HL-60/S4 (cell line): ENCODE measurements around the gene ARMH1.
"Not testable (repeated sequence)": the region's sequence is repeated elsewhere in the genome, so short reads cannot be mapped to it uniquely, and the experiment has no call there.

Experiments used
- in situ Hi-C: fragments of 300-500 bp; cut with MboI; formaldehyde crosslinking; loops from 2 replicates; pipeline ENCODE4 v1.14.3; 2022; ENCODE audit warnings: low sequenced_read_pairs

Gene ARMH1

GRCh38 chr1:44721485-44722361 is 47.2 kb downstream of the ARMH1 start:
- in situ Hi-C loops = no loop called here

GRCh38 chr1:44723064-44723463 is 48.5 kb downstream of the ARMH1 start:
- in situ Hi-C loops = no loop called here

DNA sequence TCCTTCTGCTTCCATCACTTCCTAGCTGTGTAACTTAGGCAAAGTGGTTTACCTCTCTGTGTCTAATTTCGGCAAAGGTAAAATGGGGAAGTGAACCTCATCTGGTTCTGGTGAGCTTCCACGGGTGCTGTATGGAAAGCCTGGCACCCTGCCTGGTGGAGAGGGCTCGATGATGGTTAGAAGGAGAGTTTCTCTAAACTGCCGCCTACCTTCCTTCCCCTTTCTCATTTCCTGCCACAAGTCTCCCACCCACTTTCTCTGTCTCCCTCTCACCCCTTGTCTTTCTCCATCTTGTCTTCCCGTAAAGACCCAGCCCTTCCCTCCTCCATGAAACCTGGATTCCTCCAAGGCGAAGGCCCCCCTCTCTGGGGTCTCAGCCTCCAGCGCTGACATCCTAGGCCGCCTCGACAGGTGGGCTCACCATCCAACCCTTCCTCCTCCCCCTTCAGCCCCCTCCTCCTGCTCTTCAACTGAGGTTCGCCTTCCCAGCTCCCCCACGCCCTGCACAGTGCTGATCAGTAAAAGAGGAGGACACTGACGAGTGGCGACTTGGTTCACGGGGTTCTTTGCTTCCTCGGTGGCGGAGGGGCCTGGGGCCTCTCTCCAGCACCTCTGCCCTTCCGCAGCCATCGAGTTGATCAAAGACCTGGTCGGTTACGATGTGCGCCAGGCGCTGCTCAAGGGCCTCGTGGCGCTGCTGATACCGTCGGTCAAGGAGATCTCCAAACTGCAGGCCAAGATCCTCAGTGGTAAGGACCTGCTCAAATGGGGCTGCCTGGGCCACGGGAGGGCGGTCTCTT is 49.2 kb downstream of the ARMH1 start:
- in situ Hi-C loops = no loop called here

- in situ Hi-C loops = no loop called here
Measured at GRCh38 chr1:44724296-44724954, 49.9 kb downstream of the ARMH1 start.

- in situ Hi-C loops = no loop called here
Measured at GRCh38 chr1:44724955-44725698, 50.6 kb downstream of the ARMH1 start.

- in situ Hi-C loops = no loop called here
Measured at GRCh38 chr1:44730741-44731512, 56.4 kb downstream of the ARMH1 start, which contains the start of gene RNU5D-1. RNU5D-1 (minus strand) TSS chr1:44731170.

DNA sequence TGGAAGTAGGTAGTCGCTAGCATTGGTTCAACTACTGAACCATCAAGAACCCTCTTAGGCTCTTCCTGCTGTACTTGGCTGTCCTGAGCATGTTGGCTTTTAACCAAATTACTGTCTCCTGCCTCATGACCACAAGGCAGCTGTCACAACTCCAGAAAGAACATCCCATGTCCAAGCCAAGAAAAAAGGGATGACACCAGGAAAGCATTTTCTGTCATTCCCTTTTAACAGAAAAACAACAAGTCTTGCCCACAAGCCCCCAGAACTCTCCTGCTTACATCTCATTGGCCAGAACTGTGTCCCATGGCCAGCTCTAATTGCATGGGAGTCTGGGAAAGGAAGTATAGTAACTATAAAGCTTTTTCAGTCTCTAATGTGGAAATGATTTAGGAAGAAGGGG is 58.9 kb downstream of the ARMH1 start:
- in situ Hi-C loops = no loop called here

GRCh38 chr1:44733784-44734183 is 59.3 kb downstream of the ARMH1 start:
- in situ Hi-C loops = no loop called here

DNA sequence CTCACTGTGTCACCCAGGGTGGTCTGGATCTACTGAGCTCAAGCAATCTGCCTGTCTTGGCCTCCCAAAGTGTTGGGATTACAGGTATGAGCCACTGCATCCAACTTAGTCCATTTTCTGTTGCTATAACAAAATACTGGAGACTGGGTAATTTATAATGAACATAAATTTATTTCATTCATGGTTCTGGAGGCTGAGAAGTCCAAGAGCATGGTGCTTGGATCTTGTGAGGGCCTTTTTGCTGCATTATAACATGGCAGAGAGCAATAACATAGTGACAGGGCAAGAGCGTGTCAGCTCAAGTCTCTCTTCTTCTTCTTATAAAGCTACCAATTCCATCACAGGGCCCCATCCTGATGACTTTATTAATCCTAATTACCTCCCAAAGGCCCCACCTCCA is 61.5 kb downstream of the ARMH1 start:
- in situ Hi-C loops = no loop called here

DNA sequence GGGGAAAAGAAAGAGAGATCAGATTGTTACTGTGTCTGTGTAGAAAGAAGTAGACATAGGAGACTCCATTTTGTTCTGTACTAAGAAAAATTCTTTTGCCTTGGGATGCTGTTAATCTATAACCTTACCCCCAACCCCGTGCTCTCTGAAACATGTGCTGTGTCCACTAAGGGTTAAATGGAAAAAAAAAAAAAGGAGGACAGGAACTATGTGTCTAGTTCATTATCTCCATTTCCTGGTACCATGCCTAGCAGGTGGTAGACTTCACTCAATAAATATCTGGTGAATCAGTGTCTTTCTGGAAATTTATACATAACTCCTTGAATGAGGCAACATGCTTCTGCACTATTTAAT is 64.4 kb downstream of the ARMH1 start:
- in situ Hi-C loops = not testable (repeated sequence)

GRCh38 chr1:44739307-44740178 is 65.0 kb downstream of the ARMH1 start, which contains the start of gene KIF2C:
KIF2C (plus strand) TSS chr1:44739837; CDS start chr1:44739933, 96 bp downstream.
- in situ Hi-C loops = no loop called here

GRCh38 chr1:44740179-44740617 is 65.7 kb downstream of the ARMH1 start:
- in situ Hi-C loops = no loop called here

- in situ Hi-C loops = no loop called here
Measured at GRCh38 chr1:44743211-44743610, 68.7 kb downstream of the ARMH1 start.

- in situ Hi-C loops = no loop called here
Measured at GRCh38 chr1:44747878-44748277, 73.4 kb downstream of the ARMH1 start.

DNA sequence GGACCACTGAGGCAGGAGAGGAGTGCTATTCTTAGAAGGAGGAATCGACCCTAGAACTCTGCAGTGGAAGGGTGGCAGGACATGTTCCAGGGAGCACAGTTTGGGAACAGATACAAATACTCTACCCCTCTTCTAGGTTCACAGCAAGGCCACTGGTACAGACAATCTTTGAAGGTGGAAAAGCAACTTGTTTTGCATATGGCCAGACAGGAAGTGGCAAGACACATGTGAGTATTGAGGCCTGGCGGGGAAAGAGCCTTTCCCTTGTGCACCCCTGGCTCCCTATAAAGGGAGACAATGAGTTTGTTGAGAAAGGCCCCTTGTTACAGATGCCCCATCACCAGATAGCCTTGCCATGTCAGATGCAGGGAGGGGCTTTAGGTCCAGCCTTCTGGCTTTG is 82.9 kb downstream of the ARMH1 start:
- in situ Hi-C loops = no loop called here

DNA sequence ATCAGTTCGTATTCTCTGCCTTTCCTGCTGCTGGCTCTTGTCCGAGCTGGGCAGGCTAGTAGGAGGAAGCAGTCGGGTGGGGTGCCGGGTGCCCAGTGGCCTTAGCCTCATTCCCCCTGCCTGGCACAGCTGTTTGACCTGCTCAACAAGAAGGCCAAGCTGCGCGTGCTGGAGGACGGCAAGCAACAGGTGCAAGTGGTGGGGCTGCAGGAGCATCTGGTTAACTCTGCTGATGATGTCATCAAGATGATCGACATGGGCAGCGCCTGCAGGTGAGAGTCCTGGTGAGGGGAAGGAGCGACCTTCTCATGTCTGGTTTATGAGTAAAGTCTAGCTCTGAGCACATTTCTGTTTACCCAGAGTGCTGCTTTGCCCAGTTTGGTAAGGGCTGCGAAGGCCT is 84.6 kb downstream of the ARMH1 start:
- in situ Hi-C loops = no loop called here

DNA sequence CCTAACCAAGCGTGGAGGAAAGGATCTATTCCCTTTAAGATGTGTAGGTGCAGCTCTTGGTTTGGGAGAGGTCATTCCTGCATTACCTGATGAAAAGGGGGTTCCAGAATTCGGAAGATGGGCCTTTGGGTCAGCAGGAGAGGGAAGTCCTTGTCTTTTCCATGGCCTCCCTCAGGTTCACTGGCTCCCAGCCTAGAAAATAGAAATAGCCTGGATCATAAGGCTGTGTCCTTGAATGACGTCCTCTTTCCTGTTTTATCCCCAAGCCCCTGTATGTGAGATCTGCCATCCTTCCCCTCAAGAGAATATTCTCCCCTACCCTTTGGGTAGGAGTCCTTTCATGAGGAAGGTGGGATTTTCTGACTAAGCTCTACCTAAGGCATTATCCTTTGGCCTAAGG is 86.4 kb downstream of the ARMH1 start:
- in situ Hi-C loops = no loop called here

DNA sequence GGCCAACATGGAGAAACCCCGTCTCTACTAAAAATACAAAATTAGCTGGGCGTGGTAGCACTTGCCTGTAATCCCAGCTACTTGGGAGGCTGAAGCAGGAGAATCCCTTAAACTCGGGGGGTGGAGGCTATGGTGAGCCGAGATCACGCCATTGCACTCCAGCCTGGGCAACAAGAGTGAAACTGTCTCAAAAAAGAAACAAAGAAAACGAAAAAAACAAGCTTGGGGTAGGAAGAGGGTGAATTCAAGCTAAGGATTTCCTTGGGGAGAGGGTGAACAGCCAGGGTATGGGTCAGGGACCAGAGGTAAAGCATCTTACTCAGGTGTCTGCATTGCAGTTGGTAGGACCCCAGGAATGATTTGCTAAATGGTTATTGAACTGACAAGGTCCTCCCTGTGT is 91.9 kb downstream of the ARMH1 start:
- in situ Hi-C loops = not testable (repeated sequence)
